Measurements from ENCODE around the gene HDAC2. TPM values are rescaled to one million over a fixed set of nuclear protein-coding genes. Genes with fewer than 3 reads are reported as not detected.
"Not testable (repeated sequence)": the region's sequence is repeated elsewhere in the genome, so short reads cannot be mapped to it uniquely, and the experiment has no call there.

HDAC2 gene
- total RNA-seq, 1 donor, result 77.1 TPM

- H3K4me3 ChIP-seq (ENCODE audit: low read depth, low read length), result no peak overlapping the region
- no peak for DNase-seq (ENCODE audit: low read depth)
- TF ChIP-seq, protein P1, sequence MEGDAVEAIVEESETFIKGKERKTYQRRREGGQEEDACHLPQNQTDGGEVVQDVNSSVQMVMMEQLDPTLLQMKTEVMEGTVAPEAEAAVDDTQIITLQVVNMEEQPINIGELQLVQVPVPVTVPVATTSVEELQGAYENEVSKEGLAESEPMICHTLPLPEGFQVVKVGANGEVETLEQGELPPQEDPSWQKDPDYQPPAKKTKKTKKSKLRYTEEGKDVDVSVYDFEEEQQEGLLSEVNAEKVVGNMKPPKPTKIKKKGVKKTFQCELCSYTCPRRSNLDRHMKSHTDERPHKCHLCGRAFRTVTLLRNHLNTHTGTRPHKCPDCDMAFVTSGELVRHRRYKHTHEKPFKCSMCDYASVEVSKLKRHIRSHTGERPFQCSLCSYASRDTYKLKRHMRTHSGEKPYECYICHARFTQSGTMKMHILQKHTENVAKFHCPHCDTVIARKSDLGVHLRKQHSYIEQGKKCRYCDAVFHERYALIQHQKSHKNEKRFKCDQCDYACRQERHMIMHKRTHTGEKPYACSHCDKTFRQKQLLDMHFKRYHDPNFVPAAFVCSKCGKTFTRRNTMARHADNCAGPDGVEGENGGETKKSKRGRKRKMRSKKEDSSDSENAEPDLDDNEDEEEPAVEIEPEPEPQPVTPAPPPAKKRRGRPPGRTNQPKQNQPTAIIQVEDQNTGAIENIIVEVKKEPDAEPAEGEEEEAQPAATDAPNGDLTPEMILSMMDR (IDR thresholded peaks at IDR 0.05; ENCODE audit: insufficient read depth, low read length), result no peak
Measured at GRCh38 chr6:113923526-113923925, 47.4 kb downstream of the HDAC2 start.

DNA sequence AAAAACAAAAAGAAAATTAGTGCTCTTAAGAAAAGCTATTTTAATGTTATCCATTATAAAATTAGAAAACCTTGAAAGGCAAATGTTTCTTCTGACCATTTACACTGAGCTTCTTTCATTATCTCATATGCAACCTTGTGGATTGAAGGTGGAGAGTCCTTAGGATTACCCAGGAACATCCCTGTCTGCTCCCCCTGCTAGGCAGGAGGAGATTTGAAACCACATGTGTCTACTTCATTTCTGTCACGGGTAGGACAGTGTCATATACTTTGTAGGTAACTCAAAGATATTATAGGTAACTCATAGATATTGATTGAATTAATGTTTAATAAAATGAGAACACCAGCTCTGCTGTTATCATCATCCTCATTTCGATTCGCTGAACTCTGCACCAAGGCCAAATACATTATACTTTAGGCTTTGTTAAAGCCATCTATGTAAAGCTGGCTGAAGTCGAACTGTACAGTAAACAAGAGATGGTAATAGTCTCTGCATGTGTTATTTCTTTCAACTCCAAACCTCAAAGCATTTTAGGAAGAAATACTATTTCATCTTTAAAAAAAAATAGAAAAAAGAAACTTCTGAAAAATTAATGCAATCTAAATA lies 49.5 kb downstream of the HDAC2 start:
- no peak for DNase-seq (ENCODE audit: low read depth)
- H3K4me3 ChIP-seq (ENCODE audit: low read depth, low read length), result no peak overlapping the region
- TF ChIP-seq, protein P1 (IDR thresholded peaks at IDR 0.05; ENCODE audit: insufficient read depth, low read length), result no peak

DNA sequence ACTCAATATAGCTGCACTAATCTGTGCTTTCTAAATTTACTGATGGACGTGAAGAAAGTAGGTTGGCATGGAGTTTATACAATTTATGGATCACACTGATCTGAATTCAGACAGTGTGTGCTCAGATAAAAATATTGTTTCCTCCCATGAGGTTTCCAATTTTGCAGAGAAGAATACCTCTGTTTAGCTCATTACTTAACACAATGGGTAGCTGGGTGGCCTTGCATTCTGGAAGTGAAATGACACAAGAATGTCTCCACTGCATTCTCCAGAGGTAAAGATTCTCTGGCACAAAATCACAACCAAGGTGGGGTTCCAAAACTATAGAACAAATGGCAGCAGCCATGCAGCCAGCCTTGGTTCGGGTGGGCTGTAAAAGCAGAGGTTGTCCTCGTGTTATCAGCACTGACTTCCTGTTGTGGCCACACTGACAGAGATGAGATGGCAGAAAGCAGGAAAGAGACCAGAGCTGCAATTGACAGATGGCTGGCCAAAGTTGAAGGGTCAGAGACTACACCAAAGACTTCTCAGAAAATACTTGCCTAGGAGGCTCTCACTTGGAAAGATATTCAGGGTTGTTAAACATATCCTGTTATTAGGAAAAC lies 50.2 kb downstream of the HDAC2 start:
- TF ChIP-seq, protein P1 (IDR thresholded peaks at IDR 0.05; ENCODE audit: insufficient read depth, low read length), result no peak
- DNase-seq (ENCODE audit: low read depth), result no peak
- no peak overlapping the region for H3K4me3 ChIP-seq (ENCODE audit: low read depth, low read length)

- H3K4me3 ChIP-seq (ENCODE audit: low read depth, low read length); DNase-seq (ENCODE audit: low read depth): not testable (repeated sequence)
Measured at GRCh38 chr6:113910285-113910684, 60.7 kb downstream of the HDAC2 start.

GRCh38 chr6:113909224-113909856 lies 61.6 kb downstream of the HDAC2 start:
- DNase-seq (ENCODE audit: low read depth), result peak; percentile 88
- TF ChIP-seq, protein P1 (IDR thresholded peaks at IDR 0.05; ENCODE audit: insufficient read depth, low read length), result peak; percentile 60
- H3K4me3 ChIP-seq (ENCODE audit: low read depth, low read length), result no peak overlapping the region

- DNase-seq (ENCODE audit: low read depth), result peak; percentile 40
- TF ChIP-seq, protein P1 (IDR thresholded peaks at IDR 0.05; ENCODE audit: insufficient read depth, low read length), result no peak
- no peak overlapping the region for H3K4me3 ChIP-seq (ENCODE audit: low read depth, low read length)
Measured at GRCh38 chr6:113908801-113909200, 62.1 kb downstream of the HDAC2 start.

GRCh38 chr6:113907102-113907815 lies 63.7 kb downstream of the HDAC2 start:
- DNase-seq (ENCODE audit: low read depth), result peak; percentile 63
- TF ChIP-seq, protein P1 (IDR thresholded peaks at IDR 0.05; ENCODE audit: insufficient read depth, low read length), result peak; percentile 43
- H3K4me3 ChIP-seq (ENCODE audit: low read depth, low read length), result no peak overlapping the region
